Gastroesophageal sphincter (tissue), 3 donors: ENCODE data around the gene CASP8.

Experiments used
- CTCF ChIP-seq, 4 experiments: fragments of 200-600 bp in 2 of 4; fragments of 450-650 bp in 2 of 4; sonication (generic) in 1 of 4; IDR thresholded peaks; one replicate each; pipeline ENCODE4 v1.5.1; 2017 to 2019; ENCODE audit warnings: antibody characterized with exemption in 4 of 4, mild to moderate bottlenecking in 2 of 4, moderate library complexity in 2 of 4
- EP300 ChIP-seq: sonication (generic); formaldehyde crosslinking; IDR thresholded peaks from one replicate; pipeline ENCODE4 v1.6.1; 2017; ENCODE audit warnings: antibody characterized with exemption, mild to moderate bottlenecking
- POLR2A ChIP-seq, 2 donors: fragments of 450-650 bp; IDR thresholded peaks; one replicate each; pipeline ENCODE4 v1.6.1; 2017; ENCODE audit warnings: antibody characterized with exemption in 2 of 2, mild to moderate bottlenecking in 2 of 2, moderate library complexity in 1 of 2
- POLR2AphosphoS5 ChIP-seq: sonication (generic); formaldehyde crosslinking; IDR thresholded peaks from one replicate; pipeline ENCODE4 v1.6.1; 2017; ENCODE audit warnings: antibody characterized with exemption

DNA sequence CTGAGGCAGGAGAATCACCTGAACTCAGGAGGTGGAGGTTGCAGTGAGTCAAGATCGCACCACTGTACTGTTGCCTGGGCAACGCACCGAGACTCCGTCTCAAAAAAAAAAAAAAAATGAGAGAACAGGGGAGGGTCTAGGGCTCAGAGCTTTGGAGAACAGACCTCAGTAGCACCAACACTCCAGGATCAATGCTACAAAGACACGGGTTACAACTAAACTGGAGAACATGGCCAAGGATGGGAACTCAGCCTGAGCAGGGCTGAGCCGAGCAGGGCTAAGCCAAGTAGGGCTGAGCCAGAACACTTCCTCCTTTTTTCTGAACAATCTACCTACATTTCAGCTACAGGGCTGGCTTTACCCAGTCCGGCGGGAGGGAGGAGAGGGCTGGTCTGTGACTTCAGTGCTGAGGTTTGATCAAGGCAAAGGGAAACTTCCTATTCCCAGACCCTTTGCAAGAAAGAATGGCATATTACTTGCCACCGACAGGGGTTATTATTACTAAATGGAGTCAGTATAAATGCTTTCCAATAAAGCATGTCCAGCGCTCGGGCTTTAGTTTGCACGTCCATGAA is 2.9 kb upstream of the CASP8 start:
- TF ChIP-seq CTCF (IDR thresholded peaks at IDR 0.05) (peak in 2 of 4 experiments; percentile 11 to 22), EP300 (no peak), POLR2AphosphoS5 (no peak), POLR2A (IDR thresholded peaks at IDR 0.05) (no peak)
